GM12878 (cell line): ENCODE results near the gene INCA1. TPM values are rescaled to one million over a fixed set of nuclear protein-coding genes. Genes with fewer than 3 reads are reported as not detected.

Experiments
- ATAC-seq: fragments of 200-7000 bp; cut with Tn5 transposase; 3 replicates; pipeline ENCODE4 v1.9.1; 2020; ENCODE audit warnings: mild to moderate bottlenecking, moderate library complexity
- BruUV-seq: library from RNA; stranded (reverse); fragments of 400-500 nt; replicated peaks from 2 replicates; lab custom pipeline; 2021; lab: Mats Ljungman, UMichigan
- CTCF ChIA-PET: fragments of 300-600 bp; sonication (Branson Sonifier 250); formaldehyde crosslinking; extraction: SDS; loops from one replicate; lab custom pipeline; 2021; ENCODE audit warnings: inconsistent platforms; lab: Yijun Ruan, JAX
- POLR2A ChIA-PET: fragments of 350-600 bp; formaldehyde crosslinking; extraction: SDS; loops from one replicate; lab custom pipeline; 2021; ENCODE audit warnings: inconsistent platforms; lab: Charles Lee
- RAD21 ChIA-PET: fragments of 300-600 bp; sonication (Branson Sonifier 250); formaldehyde crosslinking; loops from one replicate; lab custom pipeline; 2023; ENCODE audit warnings: antibody characterized with exemption; ENCODE audit not compliant: unreplicated experiment; lab: Charles Lee
- SMC1A ChIA-PET: fragments of 300-600 bp; sonication (Branson Sonifier 250); formaldehyde crosslinking; loops from one replicate; lab custom pipeline; 2023; ENCODE audit not compliant: unreplicated experiment, uncharacterized antibody; lab: Charles Lee
- DNase-seq: peaks from one replicate; pipeline ENCODE4 v3.0.0-alpha.2; 2011; ENCODE audit warnings: low read depth, low spot score
- FAIRE-seq: peaks from 3 replicates; lab custom pipeline; 2011; peaks lifted over from hg19 to GRCh38; lab: Jason Lieb, UNC
- H2AFZ ChIP-seq: 2 replicates; pipeline ENCODE4 v1.6.0; 2011; ENCODE audit warnings: low read depth, low read length, control low read depth; ENCODE audit not compliant: control insufficient read depth
- H3K27ac ChIP-seq: 2 replicates; pipeline ENCODE4 v1.5.1; 2011; ENCODE audit warnings: control low read depth; ENCODE audit not compliant: control insufficient read depth, insufficient read depth
- H3K27me3 ChIP-seq, 2 experiments: replicated peaks in 1 of 2; 2 replicates each; pipeline versions ENCODE4 v1.6.0 to v1.6.1; 2011; ENCODE audit warnings: low read length in 1 of 2; ENCODE audit not compliant: control insufficient read depth in 2 of 2, insufficient read depth in 2 of 2
- H3K36me3 ChIP-seq, 2 experiments: 2 replicates each; pipeline ENCODE4 v1.5.1; 2011; ENCODE audit warnings: low read length in 1 of 2; ENCODE audit not compliant: control insufficient read depth in 2 of 2, insufficient read depth in 2 of 2
- H3K4me1 ChIP-seq: 2 replicates; pipeline ENCODE4 v1.6.1; 2011; ENCODE audit warnings: mild to moderate bottlenecking, low read length, moderate library complexity, mixed read lengths; ENCODE audit not compliant: control insufficient read depth, insufficient read depth
- H3K4me2 ChIP-seq: 2 replicates; pipeline ENCODE4 v1.6.0; 2011; ENCODE audit warnings: control low read depth; ENCODE audit not compliant: control insufficient read depth, insufficient read depth
- H3K4me3 ChIP-seq: fragments of 200-600 bp; sonication (generic); 2 replicates; pipeline ENCODE4 v1.5.1; 2016
- H3K79me2 ChIP-seq: 2 replicates; pipeline ENCODE4 v1.6.0; 2011; ENCODE audit warnings: low read length; ENCODE audit not compliant: control insufficient read depth, insufficient read depth
- H3K9ac ChIP-seq: 2 replicates; pipeline ENCODE4 v1.8.0; 2011; ENCODE audit warnings: low read length, control low read depth, mixed read lengths; ENCODE audit not compliant: control insufficient read depth, insufficient read depth
- H3K9me3 ChIP-seq: replicated peaks from 3 replicates; pipeline ENCODE4 v1.5.1; 2011; ENCODE audit warnings: mild to moderate bottlenecking, low read length; ENCODE audit not compliant: control insufficient read depth, insufficient read depth
- H4K20me1 ChIP-seq: 2 replicates; pipeline ENCODE4 v1.6.0; 2011; ENCODE audit not compliant: control insufficient read depth, insufficient read depth
- E2F8 ChIP-seq: fragments of 450-650 bp; IDR thresholded peaks from 2 replicates; pipeline ENCODE4 v1.6.1; 2018; ENCODE audit warnings: mild to moderate bottlenecking, low read depth, moderate library complexity; ENCODE audit not compliant: partially characterized antibody
- ESRRA ChIP-seq: IDR thresholded peaks from 2 replicates; pipeline ENCODE4 v1.6.1; 2012; ENCODE audit warnings: mild to moderate bottlenecking, low read length, improper control_type of control experiment
- LARP7 ChIP-seq: fragments of 450-650 bp; IDR thresholded peaks from 2 replicates; pipeline ENCODE4 v1.6.1; 2017; ENCODE audit warnings: mild to moderate bottlenecking
- NFYB ChIP-seq: IDR thresholded peaks from 2 replicates; pipeline ENCODE4 v1.6.1; 2011; ENCODE audit warnings: low read depth, mild to moderate bottlenecking, low read length, improper control_type of control experiment, moderate library complexity; ENCODE audit not compliant: insufficient read depth
- PML ChIP-seq: IDR thresholded peaks from 2 replicates; pipeline ENCODE4 v1.6.1; 2012; ENCODE audit warnings: low read length, inconsistent platforms
- RAD51 ChIP-seq: fragments of 450-650 bp; IDR thresholded peaks from 2 replicates; pipeline ENCODE4 v1.6.1; 2016; ENCODE audit warnings: moderate library complexity, mild to moderate bottlenecking, inconsistent platforms
- RFX5 ChIP-seq: IDR thresholded peaks from 2 replicates; pipeline ENCODE4 v1.6.1; 2011; ENCODE audit warnings: low read depth, low read length, improper control_type of control experiment
- TCF12 ChIP-seq: IDR thresholded peaks from 2 replicates; pipeline ENCODE4 v1.6.1; 2011; ENCODE audit warnings: low read depth, mild to moderate bottlenecking, low read length
- WRNIP1 ChIP-seq: IDR thresholded peaks from 2 replicates; pipeline ENCODE4 v1.6.1; 2011; ENCODE audit warnings: low read depth, low read length, improper control_type of control experiment, borderline replicate concordance
- ZNF217 ChIP-seq: fragments of 450-650 bp; IDR thresholded peaks from 2 replicates; pipeline ENCODE4 v1.6.1; 2017; ENCODE audit warnings: antibody characterized with exemption, mild to moderate bottlenecking
- ZSCAN29 ChIP-seq: fragments of 450-650 bp; IDR thresholded peaks from 2 replicates; pipeline ENCODE4 v1.6.1; 2017; ENCODE audit warnings: mild to moderate bottlenecking, moderate library complexity
- WGBS: methylation state at CpG from one replicate; pipeline ENCODE4 v1.1.6; 2016; ENCODE audit warnings: low lambda C conversion rate; ENCODE audit not compliant: insufficient replicate concordance, insufficient coverage; ENCODE audit errors: missing lambda C conversion rate; 5-methylcytosine and 5-hydroxymethylcytosine counted together
- in situ Hi-C: fragments of 300-500 bp; cut with MboI; formaldehyde crosslinking; loops from 9 replicates; pipeline ENCODE4 v1.14.3; 2018; ENCODE audit warnings: mixed read lengths
- intact Hi-C: fragments of 100-400 bp; cut with micrococcal nuclease; formaldehyde crosslinking; loops from one replicate; pipeline ENCODE4 v1.14.2; 2022; ENCODE audit not compliant: unreplicated experiment
- polyA plus RNA-seq, 11 experiments: library from polyadenylated mRNA; depleted of rRNA in 4 of 11; unstranded in 6 of 11; stranded (reverse) in 5 of 11; fragments of >200 nt; fragmentation: Nextera tagmentation in 4 of 11; fragmentation: Illumina TruSeq in 1 of 11; extraction: Ambion mirVana in 4 of 11; extraction: Trizol in 1 of 11; gene quantifications; 1 replicate in 1 of 11; 2 replicates in 10 of 11; pipeline versions ENCODE4 v1.2.1 to v1.2.3, GENCODE V29; 2011 to 2016; ENCODE audit warnings: inconsistent platforms in 2 of 11, missing spikeins in 2 of 11, low read depth in 1 of 11
- total RNA-seq, 4 experiments: library from RNA; depleted of rRNA in 3 of 4; stranded (reverse); fragments of >200 nt in 3 of 4; fragmentation: Illumina TruSeq in 1 of 4; extraction: Trizol in 1 of 4; gene quantifications; 2 replicates each; pipeline versions ENCODE4 v1.2.1 to v1.2.3, GENCODE V29; 2013 to 2021
- TF ChIP-seq, protein P1 (sequence below): fragments of 450-650 bp; formaldehyde crosslinking; IDR thresholded peaks from 2 replicates; pipeline ENCODE4 v1.4.0; 2022; ENCODE audit warnings: mild to moderate bottlenecking, moderate library complexity

Gene INCA1
- total and polyA plus RNA-seq, 10 of the 15 experiments (the other 5 are each of a cell fraction or from before 2014, with no cell fraction given), result 0.19 to 1.8 (median 0.45) TPM

DNA sequence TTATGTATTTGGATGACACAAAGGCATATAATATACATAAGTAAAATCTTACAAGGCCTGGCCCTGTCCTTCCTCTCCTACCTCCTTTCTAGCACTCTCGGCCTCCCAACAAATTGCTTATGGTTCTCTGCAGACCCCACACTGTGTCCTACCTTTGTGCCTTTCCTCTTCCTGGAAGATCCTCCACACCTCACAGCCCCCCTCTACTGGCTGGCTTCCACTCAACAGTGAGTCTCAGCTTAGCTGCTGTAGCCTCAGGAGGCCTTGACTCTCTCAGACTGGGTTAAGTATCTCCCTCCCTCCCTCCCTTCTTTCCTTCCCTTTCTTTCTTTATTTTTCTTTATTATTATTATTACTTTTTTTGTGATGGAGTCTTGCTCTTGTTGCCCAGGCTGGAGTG is 46.2 kb upstream of the INCA1 start (continued):
- TF ChIP-seq, protein P1, sequence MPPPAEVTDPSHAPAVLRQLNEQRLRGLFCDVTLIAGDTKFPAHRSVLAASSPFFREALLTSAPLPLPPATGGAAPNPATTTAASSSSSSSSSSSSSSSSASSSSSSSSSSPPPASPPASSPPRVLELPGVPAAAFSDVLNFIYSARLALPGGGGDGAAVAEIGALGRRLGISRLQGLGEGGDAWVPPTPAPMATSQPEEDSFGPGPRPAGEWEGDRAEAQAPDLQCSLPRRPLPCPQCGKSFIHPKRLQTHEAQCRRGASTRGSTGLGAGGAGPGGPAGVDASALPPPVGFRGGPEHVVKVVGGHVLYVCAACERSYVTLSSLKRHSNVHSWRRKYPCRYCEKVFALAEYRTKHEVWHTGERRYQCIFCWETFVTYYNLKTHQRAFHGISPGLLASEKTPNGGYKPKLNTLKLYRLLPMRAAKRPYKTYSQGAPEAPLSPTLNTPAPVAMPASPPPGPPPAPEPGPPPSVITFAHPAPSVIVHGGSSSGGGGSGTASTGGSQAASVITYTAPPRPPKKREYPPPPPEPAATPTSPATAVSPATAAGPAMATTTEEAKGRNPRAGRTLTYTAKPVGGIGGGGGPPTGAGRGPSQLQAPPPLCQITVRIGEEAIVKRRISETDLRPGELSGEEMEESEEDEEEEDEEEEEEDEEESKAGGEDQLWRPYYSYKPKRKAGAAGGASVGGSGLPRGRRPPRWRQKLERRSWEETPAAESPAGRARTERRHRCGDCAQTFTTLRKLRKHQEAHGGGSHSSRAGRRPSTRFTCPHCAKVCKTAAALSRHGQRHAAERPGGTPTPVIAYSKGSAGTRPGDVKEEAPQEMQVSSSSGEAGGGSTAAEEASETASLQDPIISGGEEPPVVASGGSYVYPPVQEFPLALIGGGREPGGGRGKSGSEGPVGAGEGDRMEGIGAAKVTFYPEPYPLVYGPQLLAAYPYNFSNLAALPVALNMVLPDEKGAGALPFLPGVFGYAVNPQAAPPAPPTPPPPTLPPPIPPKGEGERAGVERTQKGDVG (CRISPR knock-in tag), result no peak
- TF ChIP-seq ZSCAN29 (no peak), RFX5 (no peak), LARP7 (no peak)

GRCh38 chr17:5042157-5043022 is 45.1 kb upstream of the INCA1 start:
- Histone ChIP-seq H3K9ac (no peak overlapping the region), H2AFZ (no peak overlapping the region), H3K27ac (no peak overlapping the region), H3K4me1 (no peaks in the 10 kb centered on the region), H3K4me2 (no peak overlapping the region), H3K79me2 (no peaks in the 10 kb centered on the region), H3K27me3 (no peaks in the 10 kb centered on the region), H3K9me3 (no peaks in the 10 kb centered on the region), H3K36me3 (no peaks in the 10 kb centered on the region), H4K20me1 (no peaks in the 10 kb centered on the region), H3K4me3 (no peak overlapping the region)
- TF ChIP-seq TCF12, result no peak
- no peak for TF ChIP-seq ESRRA
- no peak for TF ChIP-seq PML
- TF ChIP-seq E2F8, result no peak
- no peak for TF ChIP-seq NFYB
- TF ChIP-seq ZNF217, result no peak
- no peak for TF ChIP-seq RAD51
- TF ChIP-seq WRNIP1, result no peak
- intact Hi-C loops, result no loop called here
- ChIA-PET CTCF (interaction anchor here (1.1 kb wide), 1 partner anchor 11 kb away, joined by 3 read pairs; no protein-coding TSS in a partner anchor), SMC1A (interaction anchor here (1.9 kb wide), 1 partner anchor 25 kb away, joined by 4 read pairs; no protein-coding TSS in a partner anchor), POLR2A (interaction anchor here (0.5 kb wide), 1 partner anchor 9 kb away, joined by 5 read pairs; no protein-coding TSS in a partner anchor), RAD21 (interaction anchor here (0.6 kb wide), 1 partner anchor 55 kb away, joined by 3 read pairs; no protein-coding TSS in a partner anchor)
- ATAC-seq (no peak), DNase-seq (no peak), FAIRE-seq (no peak)
- BruUV-seq, result no TSS peak
- in situ Hi-C loops, result no loop called here
- WGBS, result 73% methylated on average over 15 of the region's 15 CpGs
